ENCODE results near the gene PLPP4.

DNA sequence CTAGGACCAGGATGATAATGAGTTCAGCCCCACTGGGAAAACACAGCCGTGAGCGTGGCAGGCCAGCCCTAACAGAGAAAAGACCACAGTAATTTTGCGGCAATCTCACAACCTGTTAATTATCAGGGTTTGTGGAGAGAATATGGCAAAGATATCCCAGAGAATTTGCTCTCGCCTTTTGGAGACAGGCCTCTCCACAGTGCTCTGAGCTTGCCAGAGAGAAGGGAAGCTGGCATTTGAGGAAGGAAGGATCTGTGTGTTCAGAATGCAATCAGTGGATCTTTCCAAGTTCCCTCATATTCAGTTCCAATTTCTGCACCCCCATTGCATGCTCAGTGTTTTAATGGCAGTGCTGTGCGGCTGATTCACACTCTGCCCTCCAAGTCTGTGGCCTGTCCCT is 60.2 kb downstream of the PLPP4 start:
- no peak for TF ChIP-seq EZH2 (IDR thresholded peaks at IDR 0.05; ENCODE audit: low read length, missing control alignments)
- TF ChIP-seq, protein P1, sequence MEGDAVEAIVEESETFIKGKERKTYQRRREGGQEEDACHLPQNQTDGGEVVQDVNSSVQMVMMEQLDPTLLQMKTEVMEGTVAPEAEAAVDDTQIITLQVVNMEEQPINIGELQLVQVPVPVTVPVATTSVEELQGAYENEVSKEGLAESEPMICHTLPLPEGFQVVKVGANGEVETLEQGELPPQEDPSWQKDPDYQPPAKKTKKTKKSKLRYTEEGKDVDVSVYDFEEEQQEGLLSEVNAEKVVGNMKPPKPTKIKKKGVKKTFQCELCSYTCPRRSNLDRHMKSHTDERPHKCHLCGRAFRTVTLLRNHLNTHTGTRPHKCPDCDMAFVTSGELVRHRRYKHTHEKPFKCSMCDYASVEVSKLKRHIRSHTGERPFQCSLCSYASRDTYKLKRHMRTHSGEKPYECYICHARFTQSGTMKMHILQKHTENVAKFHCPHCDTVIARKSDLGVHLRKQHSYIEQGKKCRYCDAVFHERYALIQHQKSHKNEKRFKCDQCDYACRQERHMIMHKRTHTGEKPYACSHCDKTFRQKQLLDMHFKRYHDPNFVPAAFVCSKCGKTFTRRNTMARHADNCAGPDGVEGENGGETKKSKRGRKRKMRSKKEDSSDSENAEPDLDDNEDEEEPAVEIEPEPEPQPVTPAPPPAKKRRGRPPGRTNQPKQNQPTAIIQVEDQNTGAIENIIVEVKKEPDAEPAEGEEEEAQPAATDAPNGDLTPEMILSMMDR (conservative IDR thresholded peaks at IDR 0.05 in 1 of 2, IDR thresholded peaks at IDR 0.05 in 1 of 2; ENCODE audit: low read depth in 1 of 2, low read length in 2 of 2): no peak

All from fibroblast of lung (primary cell).